NCI-H446 (cell line): ENCODE results near the gene THUMPD1.
"Not testable (repeated sequence)": the region's sequence is repeated elsewhere in the genome, so short reads cannot be mapped to it uniquely, and the experiment has no call there.

Experiments
- DNase-seq, 2 experiments: peaks; one replicate each; lab custom pipeline; 2025; lab: John Stamatoyannopoulos, UW

The THUMPD1 gene

DNA sequence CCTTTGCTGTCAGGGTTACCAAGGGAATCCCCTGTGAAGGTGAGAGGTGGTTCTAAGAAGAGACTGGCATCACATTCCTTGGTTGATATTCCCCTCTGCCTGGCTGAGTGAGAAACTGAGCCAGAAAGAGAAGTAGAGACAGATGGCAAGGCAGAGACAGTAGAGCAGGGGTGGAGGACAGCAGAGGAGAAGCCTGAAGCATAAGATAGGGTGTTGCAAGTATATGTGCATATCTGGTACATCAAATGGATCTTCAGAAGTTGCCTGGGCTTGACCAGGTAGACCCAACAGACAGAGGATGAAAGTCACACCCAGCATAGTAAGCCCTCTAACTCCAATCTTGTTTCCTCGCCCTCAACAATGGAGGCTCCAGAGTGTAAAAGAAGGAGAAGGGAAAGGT, 7.9 kb upstream of the THUMPD1 start:
- no peak for DNase-seq

DNA sequence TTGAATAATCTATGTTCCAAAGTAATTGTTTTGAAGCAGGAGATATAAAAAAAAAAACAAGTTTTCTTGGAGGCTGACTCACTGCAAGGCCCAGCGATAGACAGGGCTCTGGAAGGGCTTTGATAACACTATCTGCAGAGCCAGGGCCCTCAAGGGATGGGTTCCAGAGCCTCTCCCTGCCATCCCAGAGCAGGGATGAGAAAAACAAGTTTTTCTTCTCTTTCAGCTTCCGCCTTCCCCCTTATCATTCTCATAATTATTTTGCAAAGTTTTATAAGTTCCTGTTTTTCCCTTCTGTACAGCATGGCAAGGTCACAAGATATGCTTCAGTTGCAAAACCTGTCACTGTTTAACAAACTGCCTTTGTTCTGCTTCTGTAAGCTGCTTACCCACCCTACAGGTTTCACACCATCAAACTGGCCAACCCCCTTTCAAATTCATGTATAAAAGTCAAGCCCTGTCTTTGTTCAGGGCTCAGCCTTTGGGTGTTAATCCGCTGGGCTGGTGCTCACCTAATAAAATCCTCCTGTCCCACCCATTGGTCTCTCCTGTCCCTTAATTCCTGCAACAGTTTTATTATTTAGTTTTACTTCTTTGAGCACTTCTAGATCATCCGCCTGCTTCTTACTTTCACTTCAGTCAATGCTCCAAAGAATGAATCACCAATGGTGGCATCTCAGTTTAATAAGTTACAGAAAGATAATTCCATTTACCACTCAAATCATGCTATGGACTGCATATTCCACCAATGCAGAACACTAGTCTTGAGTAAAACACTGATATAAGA, 5.6 kb upstream of the THUMPD1 start:
- no peak for DNase-seq

- DNase-seq, result no peak
Measured at GRCh38 chr16:20746461-20746860, 4.8 kb upstream of the THUMPD1 start.

- DNase-seq, result no peak
Measured at GRCh38 chr16:20744922-20745440, 3.4 kb upstream of the THUMPD1 start.

DNA sequence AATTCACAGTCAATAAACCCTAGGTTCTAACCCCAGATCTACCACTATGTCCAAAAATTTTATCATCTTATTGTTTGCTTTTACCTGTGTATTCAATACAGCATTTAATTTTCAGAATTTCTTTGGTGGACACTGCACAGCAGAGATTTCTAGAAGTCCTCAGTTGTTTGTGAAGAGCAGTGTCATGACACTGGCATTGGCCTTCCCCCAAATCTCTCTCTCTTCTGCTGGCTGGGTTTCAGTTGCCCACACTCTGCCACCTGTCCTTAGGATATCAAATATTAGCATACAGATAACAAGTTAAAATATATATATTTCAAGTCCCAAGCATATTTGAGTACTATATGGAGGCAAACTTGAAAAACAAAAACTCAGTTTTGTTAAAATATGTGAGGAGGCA, 2.0 kb upstream of the THUMPD1 start:
- DNase-seq, result no peak

DNA sequence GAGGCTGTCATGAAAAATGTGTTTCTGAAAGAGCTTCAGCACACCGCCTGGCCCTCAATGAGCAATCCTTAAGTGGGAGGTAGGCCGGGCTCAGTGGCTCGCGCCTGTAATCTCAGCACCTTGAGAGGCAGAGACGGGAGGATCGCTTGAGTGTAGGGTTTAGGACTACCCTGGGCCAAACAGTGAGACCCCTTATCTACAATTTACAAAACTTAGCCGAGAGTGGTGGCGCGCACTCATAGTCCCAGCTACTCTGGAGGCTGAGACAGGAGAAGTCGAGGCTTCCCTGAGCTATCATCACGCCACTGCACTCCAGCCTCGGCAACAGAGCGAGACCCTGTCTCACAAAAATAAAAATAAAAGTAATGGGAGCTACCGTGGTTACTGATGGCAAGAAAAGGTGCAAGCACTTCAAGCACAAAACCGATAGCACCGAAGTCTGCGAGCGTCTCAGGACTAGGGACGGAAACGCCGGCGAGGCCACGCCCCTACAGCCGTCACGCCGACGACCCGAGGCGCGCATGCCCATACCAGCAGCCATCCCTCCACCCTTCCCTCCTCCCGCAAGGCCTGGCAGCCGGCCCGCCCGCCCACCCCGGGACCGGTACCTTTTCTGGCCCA, 607 bp downstream of the THUMPD1 start:
- DNase-seq, result peak; percentile 54 to 76

GRCh38 chr16:20740007-20740883, 1.4 kb downstream of the THUMPD1 start:
- DNase-seq, result no peak

DNA sequence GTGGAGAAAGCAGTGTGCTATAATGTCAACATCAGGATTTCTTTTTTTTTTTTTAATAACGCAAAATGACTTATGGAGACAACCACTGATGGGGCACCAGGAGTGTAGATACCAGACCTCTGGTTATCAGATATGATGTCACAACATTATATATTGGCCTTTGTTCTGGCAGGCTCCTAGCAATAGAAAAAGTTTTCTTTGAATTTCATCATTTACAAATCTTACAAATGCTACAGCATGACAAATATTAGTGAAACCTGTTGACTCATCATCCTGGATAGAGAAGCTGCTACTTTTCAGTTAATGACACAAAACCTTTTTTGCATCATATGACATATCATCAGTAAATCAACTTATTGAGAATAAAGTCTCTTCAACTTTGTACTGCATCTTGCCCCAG, 6.1 kb downstream of the THUMPD1 start:
- no peak for DNase-seq

- no peak for DNase-seq
Measured at GRCh38 chr16:20734782-20735181, 6.8 kb downstream of the THUMPD1 start.

GRCh38 chr16:20734056-20734455, 7.6 kb downstream of the THUMPD1 start:
- no peak for DNase-seq

- DNase-seq, result no peak
Measured at GRCh38 chr16:20729141-20729540, 12.5 kb downstream of the THUMPD1 start.

DNA sequence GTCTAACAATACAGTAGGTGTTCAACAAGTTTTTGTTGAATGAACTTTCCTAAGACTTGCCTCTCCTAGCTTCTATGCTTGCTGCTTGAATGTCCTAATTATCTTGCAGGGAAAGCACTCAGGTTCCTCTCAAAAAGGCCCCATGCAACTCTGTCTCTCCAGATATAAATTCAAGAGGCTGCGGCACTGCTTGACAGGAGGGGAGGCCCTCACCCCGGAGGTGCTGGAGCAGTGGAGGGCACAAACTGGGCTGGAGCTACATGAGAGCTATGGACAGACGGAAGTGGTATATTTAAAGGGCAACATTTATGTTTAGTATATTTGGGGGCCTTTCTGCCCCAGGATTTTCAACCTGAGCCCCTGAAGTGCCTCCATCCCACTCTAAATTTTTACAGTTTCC, 14.4 kb downstream of the THUMPD1 start:
- no peak for DNase-seq

DNA sequence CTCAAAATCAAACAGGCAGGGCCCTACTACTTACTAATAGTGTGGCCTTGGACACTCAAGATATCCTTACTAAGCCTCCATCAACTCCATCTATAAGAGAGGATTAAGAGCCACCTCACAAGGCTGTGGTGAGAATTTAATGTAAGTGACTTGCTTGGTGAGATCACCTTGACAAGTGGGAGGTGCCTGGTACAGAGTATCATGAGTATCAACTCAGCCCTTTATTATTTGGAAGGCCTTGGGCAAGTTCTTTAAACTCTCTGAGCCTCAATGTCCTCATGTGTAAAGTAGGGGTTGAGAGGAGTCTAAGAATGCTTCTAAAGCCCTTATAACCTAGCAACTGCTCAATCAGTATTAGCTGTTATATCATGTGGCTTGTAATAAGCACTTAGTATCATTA, 15.0 kb downstream of the THUMPD1 start:
- DNase-seq, result no peak

GRCh38 chr16:20720251-20720650, 21.4 kb downstream of the THUMPD1 start:
- no peak for DNase-seq

DNA sequence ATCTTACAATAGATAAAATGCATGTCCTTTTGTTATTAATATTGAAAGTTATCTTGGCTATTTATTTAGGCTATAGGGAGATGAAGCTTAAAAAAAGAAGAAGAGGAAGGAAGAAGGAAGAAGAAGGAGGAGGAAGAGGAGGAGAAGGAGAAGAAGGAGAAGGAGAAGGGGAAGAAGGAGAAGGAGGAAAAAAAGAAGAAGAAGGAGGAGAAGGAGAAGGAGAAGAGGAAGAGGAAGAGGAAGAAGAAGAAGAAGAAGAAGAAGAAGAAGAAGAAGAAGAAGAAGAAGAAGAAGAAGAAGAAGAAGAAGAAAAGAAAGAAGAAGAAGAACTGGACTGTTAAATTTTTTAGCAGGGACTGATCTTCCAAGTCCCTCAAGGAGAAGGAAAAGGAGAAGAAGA, 23.9 kb downstream of the THUMPD1 start:
- DNase-seq, result not testable (repeated sequence)

DNA sequence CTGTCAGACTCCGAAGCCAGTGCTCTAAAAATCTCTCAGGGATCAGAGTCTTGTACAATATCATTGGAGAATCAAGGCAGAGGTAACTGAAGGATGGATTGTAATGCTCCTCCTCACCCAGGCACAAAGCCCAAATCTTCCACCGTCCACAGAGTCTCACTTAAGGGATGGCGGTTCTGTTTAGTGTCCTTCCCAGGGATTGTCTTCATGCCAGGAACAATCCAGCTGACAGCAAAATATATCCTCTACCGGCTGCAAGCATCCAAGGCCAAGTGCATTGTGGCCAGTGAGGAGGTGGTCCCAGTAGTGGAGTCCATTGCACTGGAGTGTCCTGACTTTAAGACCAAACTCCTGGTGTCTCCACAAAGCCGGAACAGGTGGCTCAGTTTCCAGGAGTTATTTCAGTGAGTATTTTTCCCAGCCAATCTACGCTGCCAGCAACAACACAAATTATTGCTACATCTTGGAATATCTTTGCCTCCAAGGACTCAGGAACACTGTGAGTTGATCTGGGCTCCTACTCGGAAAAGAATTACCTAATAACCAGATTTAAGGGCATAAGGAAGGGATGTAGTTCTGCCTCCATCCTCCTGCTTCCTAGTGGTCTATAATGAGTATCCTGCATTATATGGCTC, 30.2 kb downstream of the THUMPD1 start:
- DNase-seq, result no peak

DNA sequence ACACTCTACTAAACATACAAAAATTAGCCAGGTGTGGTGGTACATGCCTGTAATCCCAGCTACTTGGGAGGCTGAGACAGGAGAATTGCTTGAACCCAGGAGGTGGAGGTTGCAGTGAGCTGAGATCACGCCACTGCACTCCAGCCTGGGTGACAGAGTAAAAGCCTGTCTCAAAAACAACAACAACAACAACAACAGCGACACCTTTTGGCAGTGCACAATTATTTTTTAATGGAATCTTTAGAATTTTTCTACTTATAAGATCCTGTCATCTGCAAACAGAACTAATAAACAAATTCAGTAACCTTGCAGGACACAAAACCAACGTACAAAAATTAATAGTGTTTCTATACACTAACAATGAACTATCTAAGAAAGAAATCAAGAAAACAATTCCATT, 33.5 kb downstream of the THUMPD1 start:
- peak in 1 of 2 experiments; percentile 3 for DNase-seq

DNA sequence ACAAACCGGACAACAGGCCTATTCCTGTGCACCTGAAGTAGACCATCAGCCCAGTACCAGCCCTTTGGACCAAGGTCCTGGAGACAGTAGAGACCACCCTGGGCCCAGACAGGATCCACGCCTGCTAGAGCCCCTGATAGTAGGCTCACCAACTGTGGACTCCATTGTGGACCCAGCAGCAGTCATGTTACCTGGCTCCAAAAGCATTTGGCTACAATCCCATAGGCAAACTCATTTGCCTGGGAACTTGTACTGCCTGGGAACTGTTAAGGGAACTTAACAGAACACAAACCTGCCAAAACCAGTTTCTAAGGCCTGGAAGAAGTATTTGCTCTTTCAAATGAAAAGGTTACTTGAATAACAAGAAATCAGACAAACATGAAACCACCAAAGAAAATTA, 34.2 kb downstream of the THUMPD1 start:
- no peak for DNase-seq

DNA sequence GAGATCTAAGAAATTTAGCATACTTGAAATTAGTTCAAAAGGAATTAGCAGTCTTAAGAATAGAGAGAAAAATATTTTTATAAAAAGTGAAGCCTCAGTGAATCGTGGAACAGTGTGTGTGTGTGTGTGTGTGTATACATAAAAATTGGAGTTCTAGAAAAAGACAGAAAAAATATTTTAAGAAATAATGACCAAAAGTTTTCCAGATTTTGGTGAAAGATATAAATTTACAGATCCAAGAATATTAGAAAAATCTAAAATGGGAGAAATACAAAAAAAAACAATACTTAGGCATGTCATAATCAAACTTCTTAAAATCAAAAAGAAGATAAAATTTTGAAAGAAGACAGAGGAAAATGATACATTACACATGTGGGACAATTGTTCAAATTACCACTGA, 35.6 kb downstream of the THUMPD1 start:
- DNase-seq, result not testable (repeated sequence)

- DNase-seq, result no peak
Measured at GRCh38 chr16:20704281-20704680, 37.3 kb downstream of the THUMPD1 start.

DNA sequence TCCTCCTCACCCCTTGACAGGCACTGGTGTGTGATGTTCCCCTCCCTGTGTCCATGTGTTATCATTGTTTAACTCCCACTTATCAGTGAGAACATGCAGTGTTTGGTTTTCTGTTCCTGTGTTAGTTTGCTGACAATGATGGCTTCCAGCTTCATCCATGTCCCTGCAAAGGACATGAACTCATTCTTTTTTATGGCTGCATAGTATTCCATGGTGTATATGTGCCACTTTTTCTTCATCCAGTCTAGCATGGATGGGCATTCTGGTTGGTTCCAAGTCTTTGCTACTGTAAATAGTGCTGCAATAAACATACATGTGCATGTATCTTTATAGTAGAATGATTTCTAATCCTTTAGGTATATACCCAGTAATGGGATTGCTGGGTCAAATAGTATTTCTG, 39.9 kb downstream of the THUMPD1 start:
- DNase-seq, result not testable (repeated sequence)

GRCh38 chr16:20696618-20697017, 45.0 kb downstream of the THUMPD1 start:
- DNase-seq, result no peak
